ENCODE data around the gene MBD2. TPM values are rescaled to one million over a fixed set of nuclear protein-coding genes. Genes with fewer than 3 reads are reported as not detected.

Gene MBD2
- total and polyA plus RNA-seq, 2 of the 8 experiments (the other 6 are each of a cell fraction or from before 2014, with no cell fraction given): 36.2 to 52.7 TPM

GRCh38 chr18:54260396-54261072 lies 36.1 kb upstream of the MBD2 start (continued):
- TF ChIP-seq BCL11A (IDR thresholded peaks at IDR 0.05; ENCODE audit: low read depth in 2 of 2, low read length in 2 of 2) (no peak), YY1 (IDR thresholded peaks at IDR 0.05; ENCODE audit: low read depth, low read length) (no peak), USF2 (IDR thresholded peaks at IDR 0.05; ENCODE audit: low read length) (no peak), EGR1 (IDR thresholded peaks at IDR 0.05; ENCODE audit: borderline replicate concordance, low read depth, low read length) (no peak), BACH1 (IDR thresholded peaks at IDR 0.05; ENCODE audit: low read length) (no peak), TEAD4 (IDR thresholded peaks at IDR 0.05; ENCODE audit: low read depth, low read length) (no peak)

Data from H1 (cell line).